ENCODE results near the gene PSEN1. TPM values are rescaled to one million over a fixed set of nuclear protein-coding genes. Genes with fewer than 3 reads are reported as not detected.

Gene PSEN1
- total RNA-seq, 1 experiment from 2014 or later: 49.9 TPM

DNA sequence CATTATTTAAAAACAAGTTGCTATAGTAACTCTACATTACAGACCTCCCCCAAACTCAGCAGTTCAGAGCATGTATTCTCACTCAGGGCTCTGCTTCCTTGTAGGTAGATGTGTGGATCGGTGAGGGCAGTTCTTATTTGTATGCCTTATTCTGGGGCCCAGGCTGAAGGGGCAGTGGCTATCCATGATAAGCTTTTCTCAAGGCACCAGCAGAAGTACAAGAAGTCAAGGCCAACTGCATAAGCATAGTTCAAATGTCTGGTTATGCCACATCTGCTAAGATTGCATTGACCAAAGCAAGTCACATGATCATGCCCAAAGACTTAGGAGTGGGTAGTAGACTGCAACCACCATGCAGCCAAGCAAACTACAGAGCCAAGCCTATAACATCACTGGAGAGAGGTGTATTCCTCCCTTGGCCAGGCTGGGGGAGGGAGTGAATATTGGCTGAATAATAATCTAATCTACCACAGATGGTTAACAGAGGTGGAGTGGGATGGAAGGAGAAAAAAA is 4.6 kb downstream of the PSEN1 start:
- no peaks in the 10 kb centered on the region; the same call in 1 of the 2 replicates for H3K27me3 Mint-ChIP-seq (ENCODE audit: low read depth)
- no peak overlapping the region for H2BK120ac ChIP-seq (ENCODE audit: low read depth, low read length, poor library complexity, severe bottlenecking)
- no CpG with 5 or more reads among the region's 1 CpG for WGBS (ENCODE audit: extremely low coverage, insufficient read length, low lambda C conversion rate)
- H4K91ac ChIP-seq (ENCODE audit: insufficient read length, low read depth, low read length): no peak overlapping the region
- H3K23me2 ChIP-seq (ENCODE audit: insufficient read length, low read depth, low read length, poor library complexity, severe bottlenecking): peaks cover 11% of the 10 kb centered on the region
- no peak overlapping the region for H2AK5ac ChIP-seq (ENCODE audit: insufficient read length, low read length)
- no peak overlapping the region for H3K56ac ChIP-seq (ENCODE audit: insufficient read length, low read depth, low read length)
- no peak overlapping the region for H2BK5ac ChIP-seq (ENCODE audit: insufficient read length, low read length)
- DNase-seq: no peak
- H3T11ph ChIP-seq (ENCODE audit: low read length): no peak overlapping the region
- H3K18ac ChIP-seq (ENCODE audit: insufficient read length, low read depth, low read length): no peak overlapping the region
- H3K36me3 Mint-ChIP-seq (ENCODE audit: insufficient read depth in 1 of 3, low read depth in 3 of 3): peaks cover 6 to 13% (median 7%) of the 10 kb centered on the region in 3 experiments; a peak in 5 of 7 replicates
- no peaks in the 10 kb centered on the region for H3K9me3 Mint-ChIP-seq
- H2BK12ac ChIP-seq (ENCODE audit: insufficient read length, low read depth, low read length): no peak overlapping the region
- H3K4me3 Mint-ChIP-seq: no peak overlapping the region
- H3K9me3 ChIP-seq (ENCODE audit: control insufficient read depth, low read depth, low read length): no peaks in the 10 kb centered on the region
- H2AFZ ChIP-seq (ENCODE audit: low read length): no peak overlapping the region
- no peak overlapping the region for H3K9ac ChIP-seq (ENCODE audit: extremely low read depth, insufficient read length, low read length)
- no peaks in the 10 kb centered on the region; the same call in 1 of the 2 replicates for H3K4me1 ChIP-seq (ENCODE audit: insufficient read depth, low read length)
- no peak overlapping the region for H3K4me2 ChIP-seq (ENCODE audit: insufficient read depth, insufficient read length, low read length)
- H3K4ac ChIP-seq (ENCODE audit: low read depth, low read length): no peak overlapping the region
- no peak overlapping the region for H4K5ac ChIP-seq (ENCODE audit: insufficient read length, low read depth, low read length)
- no peak overlapping the region for H2BK15ac ChIP-seq (ENCODE audit: low read depth, low read length)
- H3K79me2 ChIP-seq (ENCODE audit: insufficient read depth, low read length): peaks cover 1% of the 10 kb centered on the region; the same call in 1 of the 2 replicates
- no peak overlapping the region for H2BK20ac ChIP-seq (ENCODE audit: low read depth, low read length, poor library complexity, severe bottlenecking)
- no peak overlapping the region; a peak in 1 of 7 replicates for H3K27ac Mint-ChIP-seq
- no peaks in the 10 kb centered on the region for H3K27me3 ChIP-seq (ENCODE audit: insufficient read depth, low read length)
- peaks cover 14 to 22% of the 10 kb centered on the region in 2 experiments for H3K4me1 Mint-ChIP-seq
- H4K20me1 ChIP-seq (ENCODE audit: control insufficient read depth, insufficient read depth, insufficient read length): no peaks in the 10 kb centered on the region
- H3K27ac ChIP-seq (ENCODE audit: insufficient read length, low read depth, low read length): no peak overlapping the region
- TF ChIP-seq CTCF (conservative IDR thresholded peaks at IDR 0.05): no peak
- no peak overlapping the region for H4K8ac ChIP-seq (replicated peaks; ENCODE audit: insufficient read length, low read depth, low read length)
- H3K79me1 ChIP-seq (ENCODE audit: insufficient read depth, low read depth, low read length, poor library complexity, severe bottlenecking): peaks cover 7% of the 10 kb centered on the region
- H3K14ac ChIP-seq (ENCODE audit: insufficient read depth, low read length): no peak overlapping the region
- H3K23ac ChIP-seq (ENCODE audit: insufficient read length, low read depth, low read length): no peak overlapping the region
